ENCODE results near the gene TAS2R1.

GRCh38 chr5:9641806-9642355 lies 11.7 kb upstream of the TAS2R1 start:
- TF ChIP-seq CTCF (IDR thresholded peaks at IDR 0.05) = no peak
- TF ChIP-seq POLR2A (IDR thresholded peaks at IDR 0.05) = no peak
